ENCODE measurements around the gene ZNF524. TPM values are rescaled to one million over a fixed set of nuclear protein-coding genes. Genes with fewer than 3 reads are reported as not detected.

The ZNF524 gene
- total RNA-seq, 1 experiment from 2014 or later = 5.5 TPM

DNA sequence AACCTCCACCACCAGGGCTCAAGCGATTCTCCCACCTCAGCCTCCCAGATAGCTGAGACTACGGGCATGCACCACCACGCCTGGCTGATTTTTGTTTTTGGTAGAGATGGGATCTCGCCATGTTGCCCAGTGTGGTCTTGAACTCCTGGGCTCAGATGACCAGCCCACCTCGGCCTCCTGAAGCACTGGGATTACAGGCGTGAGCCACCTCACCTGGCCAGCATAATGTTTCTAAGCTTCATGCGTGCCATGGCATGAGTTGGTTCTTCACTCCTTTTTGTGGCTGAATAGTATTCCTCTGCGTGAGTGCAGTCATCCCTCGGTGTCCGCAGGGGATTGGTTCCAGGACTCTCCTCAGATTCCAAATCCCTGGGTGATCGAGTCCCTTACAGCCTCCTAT lies 15.2 kb upstream of the ZNF524 start:
- H3K4me1 Mint-ChIP-seq = peaks cover 21% of the 10 kb centered on the region
- POLR2A ChIA-PET = interaction anchor here (1.2 kb wide), 1 partner anchor 35 kb away, joined by 5 read pairs; no protein-coding TSS in a partner anchor
- no peaks in the 10 kb centered on the region for H3K9me3 Mint-ChIP-seq
- DNase-seq (ENCODE audit: low spot score) (no peak), ATAC-seq (no peak)
- no peaks in the 10 kb centered on the region; the same call in 1 of the 2 replicates for H3K36me3 Mint-ChIP-seq
- H3K4me3 Mint-ChIP-seq = peak overlapping the region; percentile 75
- TF ChIP-seq ZNF121 (CRISPR knock-in tag; IDR thresholded peaks at IDR 0.05) (peak; percentile 94), SP1 (CRISPR knock-in tag; conservative IDR thresholded peaks at IDR 0.05) (no peak)
- CTCF ChIA-PET = interaction anchor here (1.0 to 1.7 kb wide), 3 partner anchors 21 to 439 kb away, joined by 3 to 6 read pairs (median 5); no protein-coding TSS in a partner anchor
- H3K27me3 Mint-ChIP-seq (ENCODE audit: low read depth) = peaks cover 28% of the 10 kb centered on the region
- no peak overlapping the region for H3K27ac Mint-ChIP-seq

- Mint-ChIP-seq H3K27me3 (ENCODE audit: low read depth) (peaks cover 29% of the 10 kb centered on the region), H3K4me3 (peak overlapping the region; percentile 75), H3K9me3 (no peaks in the 10 kb centered on the region), H3K27ac (peak overlapping the region; percentile 70), H3K36me3 (no peaks in the 10 kb centered on the region), H3K4me1 (peaks cover 27% of the 10 kb centered on the region)
- TF ChIP-seq ZNF121 (CRISPR knock-in tag; IDR thresholded peaks at IDR 0.05) = 0 out of 2 replicates have a peak, but pooled peaks have one; percentile 26
- TF ChIP-seq SP1 (CRISPR knock-in tag; conservative IDR thresholded peaks at IDR 0.05) = peak; percentile 57
- TF ChIP-seq, protein P1, sequence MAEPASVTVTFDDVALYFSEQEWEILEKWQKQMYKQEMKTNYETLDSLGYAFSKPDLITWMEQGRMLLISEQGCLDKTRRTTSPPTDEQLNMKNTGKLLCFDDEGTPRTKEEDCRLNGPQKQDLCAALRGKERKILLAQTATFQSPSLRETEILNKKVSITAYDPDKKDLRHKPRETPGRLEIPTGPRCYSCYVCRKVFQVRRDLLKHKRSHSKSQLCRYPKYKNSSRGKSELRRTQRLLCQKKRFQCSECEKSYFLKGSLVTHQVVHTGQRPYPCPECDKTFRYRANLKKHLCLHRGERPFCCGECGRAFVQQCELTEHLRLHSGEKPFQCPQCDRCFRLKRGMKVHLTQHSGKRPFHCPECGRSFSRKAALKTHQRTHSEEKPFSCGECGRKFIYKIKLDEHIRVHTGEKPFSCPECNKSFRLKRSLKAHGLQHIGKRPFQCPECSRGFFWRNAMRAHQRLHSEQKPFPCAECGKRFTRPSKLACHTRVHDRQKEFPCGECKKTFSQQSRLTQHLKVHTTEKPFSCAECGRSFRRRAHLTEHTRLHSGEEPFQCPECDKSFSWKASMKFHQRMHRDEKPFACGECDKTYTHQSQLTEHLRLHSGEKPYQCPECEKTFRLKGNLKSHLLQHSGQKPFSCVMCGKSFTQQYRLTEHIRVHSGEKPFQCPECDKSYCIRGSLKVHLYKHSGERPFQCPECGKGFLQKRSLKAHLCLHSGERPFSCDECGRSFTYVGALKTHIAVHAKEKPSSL (CRISPR knock-in tag; conservative IDR thresholded peaks at IDR 0.05) = no peak
- peak; percentile 52; the same call in 1 of the 2 replicates for TF ChIP-seq NFE2L1 (CRISPR knock-in tag; IDR thresholded peaks at IDR 0.05)
- TF ChIP-seq ETV6 (CRISPR knock-in tag; IDR thresholded peaks at IDR 0.05) = 0 out of 2 replicates have a peak, but pooled peaks have one; percentile 37
- TF ChIP-seq ZBTB21 (CRISPR knock-in tag; IDR thresholded peaks at IDR 0.05; ENCODE audit: borderline replicate concordance) = no peak
- TF ChIP-seq NFYB (CRISPR knock-in tag; conservative IDR thresholded peaks at IDR 0.05; ENCODE audit: low read depth) = peak; percentile 77
- no peak for TF ChIP-seq HMGXB4 (CRISPR knock-in tag; IDR thresholded peaks at IDR 0.05)
- TF ChIP-seq USF1 (CRISPR knock-in tag; IDR thresholded peaks at IDR 0.05) = peak; percentile 54
- TF ChIP-seq, protein P2, sequence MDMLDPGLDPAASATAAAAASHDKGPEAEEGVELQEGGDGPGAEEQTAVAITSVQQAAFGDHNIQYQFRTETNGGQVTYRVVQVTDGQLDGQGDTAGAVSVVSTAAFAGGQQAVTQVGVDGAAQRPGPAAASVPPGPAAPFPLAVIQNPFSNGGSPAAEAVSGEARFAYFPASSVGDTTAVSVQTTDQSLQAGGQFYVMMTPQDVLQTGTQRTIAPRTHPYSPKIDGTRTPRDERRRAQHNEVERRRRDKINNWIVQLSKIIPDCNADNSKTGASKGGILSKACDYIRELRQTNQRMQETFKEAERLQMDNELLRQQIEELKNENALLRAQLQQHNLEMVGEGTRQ (CRISPR knock-in tag; IDR thresholded peaks at IDR 0.05) = peak; percentile 73
- TF ChIP-seq GTF2I (CRISPR knock-in tag; conservative IDR thresholded peaks at IDR 0.05) = 0 out of 2 replicates have a peak, but pooled peaks have one; percentile 47
- no peak for TF ChIP-seq ZNF263 (CRISPR knock-in tag; IDR thresholded peaks at IDR 0.05; ENCODE audit: low read depth)
- 0 out of 2 replicates have a peak, but pooled peaks have one; percentile 13 for TF ChIP-seq ZNF281 (CRISPR knock-in tag; IDR thresholded peaks at IDR 0.05)
- no peak for TF ChIP-seq ATF2 (CRISPR knock-in tag; IDR thresholded peaks at IDR 0.05; ENCODE audit: borderline replicate concordance, low read depth)
- TF ChIP-seq FOXK1 (CRISPR knock-in tag; IDR thresholded peaks at IDR 0.05) = no peak
- TF ChIP-seq ZNF423 (CRISPR knock-in tag; IDR thresholded peaks at IDR 0.05) = peak; percentile 40; the same call in 1 of the 2 replicates
- TF ChIP-seq MYBL2 (CRISPR knock-in tag; IDR thresholded peaks at IDR 0.05) = no peak
- peak; percentile 76 for ATAC-seq
- POLR2A ChIA-PET = interaction anchor here (1.2 to 2.3 kb wide), 2 partner anchors 13 to 35 kb away, joined by 5 to 17 read pairs; partner anchors contain the start of genes FIZ1 and ZNF524
- DNase-seq (ENCODE audit: low spot score) = peak; percentile 89
- CTCF ChIA-PET = interaction anchor here (0.6 to 4.0 kb wide), 7 partner anchors 20 to 445 kb away, joined by 3 to 13 read pairs (median 5); partner anchors contain the start of gene ZNF865
These were observed 14.3 kb upstream of the ZNF524 start for GRCh38 chr19:55585658-55586339.

Data from WTC11 (cell line).